Activated CD8-positive, alpha-beta memory T cell treated with anti-CD3 and anti-CD28 coated beads for 1 hour (primary cell): ENCODE data around the gene TGM2.
"Not testable (repeated sequence)": the region's sequence is repeated elsewhere in the genome, so short reads cannot be mapped to it uniquely, and the experiment has no call there.

Source experiments
- DNase-seq, 2 donors: peaks; one replicate each; pipeline ENCODE4 v3.0.0-alpha.2; 2020; ENCODE audit warnings: low read depth in 1 of 2; ENCODE audit errors: extremely low read depth in 1 of 2

TGM2 gene

DNA sequence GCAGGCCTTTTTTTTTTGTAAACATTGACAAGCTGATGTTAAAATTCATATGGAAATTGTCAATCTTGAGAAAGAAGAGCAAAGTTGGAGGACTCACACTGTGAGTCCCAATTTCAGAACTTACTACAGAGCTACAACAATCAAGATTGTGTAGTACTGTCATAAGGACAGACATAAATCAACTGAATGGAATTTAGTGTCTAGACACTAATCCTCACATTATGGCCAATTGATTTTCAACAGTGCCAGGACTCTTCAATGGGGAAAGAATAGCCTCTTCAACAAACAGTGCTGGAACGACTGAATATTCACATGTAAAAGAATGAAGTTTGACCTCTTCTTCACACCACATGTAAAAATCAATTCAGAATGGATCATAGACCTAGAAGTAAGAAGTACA, 60.8 kb downstream of the TGM2 start:
- DNase-seq = no peak

DNA sequence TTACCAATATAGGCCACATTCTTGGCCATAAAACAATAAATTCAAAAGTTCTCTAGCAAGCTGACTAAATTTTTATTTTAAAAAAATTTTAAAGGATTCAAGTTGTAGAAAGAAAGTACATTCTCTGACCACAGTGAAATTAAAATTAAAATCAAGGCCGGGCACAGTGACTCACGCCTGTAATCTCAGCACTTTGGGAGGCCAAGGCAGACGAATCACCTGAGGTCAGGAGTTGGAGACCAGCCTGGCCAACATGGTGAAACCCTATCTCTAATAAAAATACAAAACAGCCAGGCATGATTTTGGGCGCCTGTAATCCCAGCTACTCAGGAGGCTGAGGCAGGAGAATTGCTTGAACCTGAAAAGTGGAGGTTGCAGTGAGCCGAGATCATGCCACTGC, 62.9 kb downstream of the TGM2 start:
- not testable (repeated sequence) for DNase-seq

DNA sequence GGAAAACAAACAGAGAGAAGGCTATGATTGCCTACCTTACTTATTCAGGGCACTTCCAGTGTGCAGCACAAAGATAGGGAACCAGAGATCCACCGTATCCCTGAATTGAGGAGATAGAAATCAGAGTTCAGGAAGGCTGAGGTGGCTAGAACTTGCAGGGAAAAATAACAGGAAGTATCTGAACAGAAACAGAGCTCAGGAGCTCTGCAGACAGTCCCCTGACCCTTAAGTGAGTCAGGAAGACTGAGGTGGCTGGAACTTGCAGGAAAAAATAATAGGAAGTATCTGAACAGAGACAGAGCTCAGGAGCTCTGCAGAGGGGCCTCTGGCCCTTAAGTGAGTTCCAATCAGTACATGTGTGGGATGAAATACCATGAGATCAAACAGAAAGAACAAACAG, 66.1 kb downstream of the TGM2 start:
- no peak for DNase-seq

DNA sequence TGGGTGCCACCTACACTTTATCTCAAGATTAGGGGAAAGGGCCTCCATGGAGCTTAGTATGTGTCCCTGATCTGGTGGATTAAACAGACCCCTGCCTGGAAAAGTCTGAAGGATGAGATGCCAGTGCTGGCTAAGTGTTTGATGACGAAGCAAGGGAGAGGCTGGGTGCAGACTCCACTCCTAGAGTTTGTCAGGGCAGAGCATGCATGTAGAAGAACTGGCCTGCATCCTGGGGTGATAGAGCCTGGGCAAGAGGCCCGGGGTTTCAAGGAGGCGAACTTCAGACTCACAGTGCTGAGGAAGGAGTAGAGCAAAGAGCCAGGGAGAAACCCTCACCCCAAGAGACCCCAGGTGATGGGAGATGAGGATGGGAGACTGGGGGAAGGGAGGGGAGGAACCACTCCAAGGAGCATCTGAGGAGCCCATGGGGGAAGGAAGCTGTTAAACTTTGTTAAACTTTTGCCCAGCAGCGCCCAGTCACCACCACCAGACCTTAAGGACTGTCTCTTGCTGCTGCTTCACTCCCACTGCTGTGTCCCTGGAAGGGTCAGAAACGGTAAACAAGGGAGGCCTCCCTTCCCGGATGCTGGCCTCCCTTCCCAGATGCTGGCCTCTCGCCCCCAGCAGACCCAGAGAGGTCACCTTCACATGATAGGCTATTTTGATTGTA, 69.9 kb downstream of the TGM2 start:
- no peak for DNase-seq

DNA sequence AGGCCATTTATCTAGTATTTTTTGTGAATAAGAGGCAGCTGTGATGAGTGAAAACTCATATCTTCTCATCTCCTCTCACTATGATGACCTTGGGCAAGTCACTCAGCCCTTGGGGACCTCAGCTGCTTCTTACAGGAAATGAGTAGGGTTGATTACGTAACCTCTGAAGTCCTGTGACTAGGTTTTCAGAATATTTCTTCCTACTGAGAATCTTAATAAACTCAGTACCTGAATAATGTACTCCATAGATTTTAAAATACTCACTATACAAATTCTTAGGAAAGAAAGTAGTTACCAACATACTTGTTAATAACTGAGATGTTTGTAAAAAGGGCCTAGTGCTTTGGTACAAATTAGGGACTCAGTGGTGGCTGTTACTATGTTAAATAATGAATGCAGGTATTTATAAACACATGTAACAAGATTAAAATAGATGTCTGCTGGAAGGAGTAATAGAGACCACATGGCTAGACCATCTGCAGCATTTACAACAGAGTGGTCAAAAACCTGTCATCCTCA, 70.6 kb downstream of the TGM2 start:
- no peak for DNase-seq

DNA sequence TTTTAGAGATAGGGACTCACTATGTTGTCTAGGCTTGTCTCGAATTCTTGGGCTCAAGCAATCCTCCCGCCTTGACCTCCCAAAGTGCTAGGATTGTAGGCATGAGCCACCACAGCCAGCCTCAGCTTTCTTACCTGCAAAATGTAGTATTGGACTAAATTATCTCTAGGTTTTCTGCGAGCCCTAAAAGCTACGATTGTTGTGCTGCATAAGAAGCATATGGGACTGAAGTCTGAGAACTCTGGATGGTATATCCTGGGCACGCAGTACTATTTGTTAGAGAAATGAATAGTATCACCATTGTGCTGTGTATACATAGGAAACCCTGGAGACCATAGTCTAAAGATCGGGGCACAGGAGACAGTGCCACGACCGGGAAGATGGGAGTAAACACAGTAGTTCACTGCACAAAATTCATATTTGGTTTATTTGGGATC, 71.4 kb downstream of the TGM2 start:
- DNase-seq = no peak

DNA sequence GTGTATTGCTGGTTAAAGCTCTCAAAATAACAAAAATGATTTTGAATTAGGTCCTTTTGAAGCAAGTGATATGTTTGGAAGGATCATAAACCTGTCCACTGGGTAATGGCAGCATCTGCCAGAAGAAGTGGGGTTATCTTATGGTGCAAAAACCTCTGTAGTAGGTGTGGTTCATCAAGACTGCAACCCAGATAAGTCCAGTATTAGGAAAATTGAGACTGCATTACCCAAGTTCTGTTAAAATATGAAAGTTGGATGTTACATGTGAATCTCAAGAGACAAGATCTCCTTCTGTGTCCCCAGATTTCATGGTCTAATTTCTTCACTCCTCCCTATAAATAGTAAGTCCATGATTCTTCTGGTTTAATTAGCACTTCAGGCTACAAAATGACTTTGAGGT, 72.2 kb downstream of the TGM2 start:
- DNase-seq = no peak

DNA sequence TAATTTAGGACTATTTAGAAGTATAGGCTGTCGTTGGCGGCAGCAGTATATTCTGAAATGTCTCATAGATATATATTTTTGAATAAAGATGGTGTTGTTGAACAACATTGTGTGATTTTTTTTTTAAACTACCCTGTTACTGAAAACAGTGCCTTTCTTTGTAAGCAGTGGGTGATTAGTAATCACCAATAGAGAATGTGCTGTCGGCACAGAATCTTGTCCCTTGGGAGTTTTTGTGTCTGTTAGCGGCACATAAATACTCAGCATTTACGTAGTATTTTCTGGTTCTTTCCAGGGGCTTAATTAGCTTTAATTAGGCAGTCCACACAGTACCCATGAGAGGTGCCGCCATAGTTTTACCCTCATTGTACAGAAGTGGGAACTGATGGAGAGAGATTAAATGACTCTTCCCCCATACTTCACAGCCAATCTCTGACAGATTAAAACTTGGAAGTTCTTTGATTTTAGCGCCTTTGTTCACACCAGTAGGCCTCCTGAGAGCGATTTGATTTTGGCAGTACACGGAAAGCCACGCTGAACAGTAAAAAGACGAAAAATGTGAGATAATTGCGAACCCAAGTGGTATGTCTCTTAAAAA, 72.7 kb downstream of the TGM2 start:
- no peak for DNase-seq

DNA sequence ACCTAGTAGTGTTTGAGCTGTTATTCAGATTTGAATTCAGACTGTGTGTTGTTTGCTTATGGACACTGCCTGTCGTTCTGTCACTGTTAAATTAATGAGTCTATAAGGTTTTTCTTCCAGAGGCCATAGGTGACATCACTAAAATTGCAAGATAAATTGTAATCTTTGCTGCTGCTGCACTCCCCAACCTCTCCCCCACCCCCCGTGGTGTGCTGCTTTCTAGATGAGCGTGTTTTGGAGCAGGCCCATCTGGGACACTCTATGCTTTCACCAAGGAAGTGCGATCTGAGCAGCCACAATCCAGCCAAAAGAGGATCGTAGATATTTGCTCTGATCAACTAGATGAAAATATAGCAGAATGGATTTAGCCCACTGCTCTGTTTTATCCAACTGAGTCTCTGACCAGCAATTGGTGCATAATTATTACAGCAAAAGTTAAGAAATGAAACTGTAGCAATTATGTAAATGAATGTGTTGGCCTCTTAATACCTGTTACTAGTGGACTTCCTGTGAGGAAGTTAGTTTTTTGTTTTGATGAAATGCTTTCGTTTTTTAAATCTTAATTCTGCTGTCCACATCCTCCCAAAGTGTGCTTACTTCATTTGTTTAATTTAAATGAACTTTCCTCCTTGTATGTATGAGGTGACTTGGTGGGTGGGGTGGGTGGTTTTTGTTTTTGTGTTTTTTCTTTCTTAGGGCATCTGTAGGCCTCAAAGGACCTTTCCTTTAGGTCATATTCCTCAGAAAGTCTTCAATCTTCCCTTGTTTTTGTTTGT, 73.4 kb downstream of the TGM2 start:
- no peak for DNase-seq

DNA sequence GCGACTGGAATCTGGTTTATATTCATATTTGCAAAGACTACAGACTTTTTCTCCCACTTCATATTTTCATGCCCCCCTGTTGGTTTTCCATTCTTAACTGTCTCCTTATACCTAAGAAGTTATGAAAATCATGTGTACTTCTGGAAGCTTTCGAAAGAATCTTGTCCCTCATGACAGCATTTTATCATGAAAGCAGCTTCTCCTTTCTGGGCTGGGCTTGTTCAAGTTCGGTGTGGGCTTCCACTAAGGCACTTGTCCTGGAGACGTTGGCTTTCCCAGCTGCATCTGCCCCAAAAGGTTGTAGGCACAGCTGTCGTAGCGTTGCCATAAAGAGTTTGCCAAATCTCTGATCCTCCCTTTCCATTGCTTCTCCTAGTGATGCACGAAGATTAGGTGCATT, 75.0 kb downstream of the TGM2 start:
- DNase-seq = no peak

DNA sequence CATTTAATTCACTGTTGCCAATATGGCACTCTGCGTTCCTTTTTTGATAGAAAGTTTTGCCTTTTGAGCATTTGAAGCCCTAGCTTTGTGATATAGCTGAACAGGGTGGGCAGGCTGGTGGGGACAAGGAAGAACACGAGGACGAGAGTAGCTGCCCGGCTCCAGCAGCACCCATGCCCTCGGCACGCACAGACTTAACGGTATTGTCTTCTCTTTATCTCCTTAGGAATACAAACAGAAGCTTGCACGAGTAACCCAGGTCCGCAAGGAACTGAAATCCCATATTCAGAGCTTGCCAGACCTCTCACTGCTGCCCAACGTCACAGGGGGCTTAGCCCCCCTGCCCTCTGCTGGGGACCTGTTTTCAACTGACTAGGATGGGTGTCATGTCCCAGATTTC, 75.6 kb downstream of the TGM2 start:
- no peak for DNase-seq

DNA sequence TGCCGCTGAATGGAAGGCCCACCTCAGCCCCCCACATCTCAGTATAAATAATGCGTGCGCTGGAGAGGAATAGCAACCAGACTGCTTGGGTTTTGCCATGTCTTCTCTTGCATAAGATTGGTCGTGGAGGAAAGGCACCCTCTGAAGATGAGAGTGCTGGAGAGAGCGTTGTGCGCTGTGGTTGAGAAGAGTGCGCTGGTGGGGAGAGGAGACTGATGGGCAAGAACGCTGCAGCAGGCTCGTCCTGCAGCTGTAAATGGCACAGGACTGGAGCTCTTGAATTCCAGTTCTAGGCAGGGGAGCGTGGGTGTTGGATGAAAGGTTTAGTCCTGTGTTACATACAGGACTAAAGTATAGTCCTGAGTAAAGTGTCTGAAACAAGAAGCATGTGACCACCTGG, 80.0 kb downstream of the TGM2 start:
- DNase-seq = no peak

DNA sequence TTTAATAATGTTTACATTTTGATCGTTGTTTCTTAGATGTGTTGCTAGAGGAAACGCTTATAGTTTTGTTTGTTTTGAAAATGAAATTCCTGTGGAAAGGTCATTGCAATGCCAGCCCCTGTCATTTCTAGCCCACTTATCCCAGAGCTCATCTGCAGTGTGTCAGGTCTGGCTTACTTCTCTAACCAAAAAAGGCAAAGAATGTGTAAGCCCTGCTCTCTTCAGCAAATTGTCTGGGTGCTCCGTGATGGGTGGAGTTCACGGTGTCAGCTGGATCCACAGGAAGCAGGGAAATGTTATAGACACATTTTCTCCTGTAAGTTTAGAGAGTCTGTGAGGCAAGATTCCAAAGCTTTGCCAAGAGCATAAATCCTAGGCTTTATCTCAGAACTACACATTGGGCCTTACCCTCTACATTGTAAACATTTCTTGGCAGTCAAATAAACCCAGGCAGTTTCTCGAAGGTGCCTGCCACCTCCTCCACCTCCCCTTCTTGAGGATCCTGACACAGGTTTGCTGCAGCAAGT, 80.6 kb downstream of the TGM2 start:
- DNase-seq = no peak

DNA sequence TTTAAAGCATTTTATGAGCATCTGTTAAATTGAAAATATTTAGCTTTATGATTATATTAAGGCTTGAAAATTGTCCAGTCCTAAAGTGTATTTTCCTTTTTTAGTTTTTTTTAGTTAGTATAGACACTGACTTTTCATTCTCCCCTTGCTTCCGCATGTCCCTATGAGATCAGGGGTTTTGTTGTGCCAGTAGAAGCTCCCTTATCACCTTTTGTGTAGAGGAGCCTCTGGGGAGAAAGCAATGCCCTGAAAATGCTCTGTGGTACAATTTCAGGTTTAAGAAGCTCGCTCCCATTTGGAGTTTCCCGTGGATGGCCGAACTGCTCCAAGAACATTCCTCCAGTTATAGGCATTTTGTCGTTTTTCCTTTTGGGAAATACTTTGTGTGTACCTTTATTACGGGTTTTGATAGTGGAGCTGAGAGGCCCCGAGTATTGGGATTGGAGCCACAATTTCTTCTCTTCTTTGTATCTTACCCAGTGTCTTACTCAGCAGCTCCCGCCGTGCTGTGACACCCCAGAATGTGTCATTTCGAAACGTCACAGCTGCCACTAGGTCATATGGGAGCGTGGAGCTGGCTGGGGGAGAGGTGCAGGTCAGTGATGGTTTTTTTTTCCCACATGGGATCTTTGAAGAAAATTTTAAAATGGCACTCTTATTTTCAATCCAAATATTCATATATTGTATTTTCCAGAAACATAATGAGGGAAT, 81.6 kb downstream of the TGM2 start:
- no peak for DNase-seq

DNA sequence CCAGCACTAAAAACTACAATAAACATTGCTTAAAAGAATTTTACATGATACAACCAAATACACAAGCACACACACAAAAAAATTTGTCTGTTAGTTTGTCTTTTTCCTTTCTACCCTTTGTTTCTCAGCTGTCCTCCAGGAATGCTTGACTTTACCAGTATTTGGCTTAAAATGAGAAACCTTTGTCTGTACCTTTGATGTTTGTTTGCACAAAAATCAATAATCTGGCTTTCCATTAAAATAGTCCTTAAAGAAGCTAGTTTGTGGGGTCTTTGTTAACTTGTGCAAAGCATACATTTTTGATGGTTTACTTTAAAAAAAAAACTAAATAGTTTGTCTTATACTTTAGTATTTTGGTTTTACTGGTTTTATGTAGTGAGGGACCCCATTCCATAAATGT, 82.2 kb downstream of the TGM2 start:
- no peak for DNase-seq

DNA sequence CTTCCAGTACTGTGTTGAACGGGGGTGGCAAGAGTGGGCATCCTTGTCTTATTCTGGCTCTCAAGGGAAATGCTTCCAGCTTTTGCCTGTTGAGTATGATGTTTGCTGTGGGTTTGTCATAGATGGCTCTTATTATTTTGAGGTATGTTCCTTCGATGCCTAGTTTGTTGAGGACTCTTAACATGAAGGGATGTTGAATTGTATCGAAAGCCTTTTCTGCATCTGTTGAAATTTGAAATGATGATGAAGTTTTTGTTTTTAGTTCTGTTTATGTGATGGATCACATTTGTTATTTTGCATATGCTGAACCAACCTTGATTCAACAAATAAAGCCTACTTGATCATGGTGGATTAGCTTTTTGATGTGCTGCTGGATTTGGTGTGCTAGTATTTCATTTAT, 83.5 kb downstream of the TGM2 start:
- DNase-seq = no peak

DNA sequence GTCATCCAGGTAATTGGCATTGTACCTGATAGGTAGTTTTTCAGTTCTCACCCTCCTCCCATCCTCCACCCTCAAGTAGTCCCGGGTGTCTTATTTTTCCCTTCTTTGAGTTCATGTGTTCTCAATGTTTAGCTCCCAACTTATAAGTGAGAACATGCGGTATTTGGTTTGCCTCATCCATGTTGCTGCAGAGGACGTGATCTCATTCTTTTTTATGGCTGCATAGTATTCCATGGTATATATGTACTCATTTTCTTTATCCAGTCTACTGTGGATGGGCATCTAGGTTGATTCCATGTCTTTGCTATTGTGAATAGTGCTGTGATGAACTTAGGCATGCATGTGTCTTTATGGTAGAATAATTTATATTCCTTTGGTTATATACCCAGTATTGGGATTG, 85.7 kb downstream of the TGM2 start:
- no peak for DNase-seq

DNA sequence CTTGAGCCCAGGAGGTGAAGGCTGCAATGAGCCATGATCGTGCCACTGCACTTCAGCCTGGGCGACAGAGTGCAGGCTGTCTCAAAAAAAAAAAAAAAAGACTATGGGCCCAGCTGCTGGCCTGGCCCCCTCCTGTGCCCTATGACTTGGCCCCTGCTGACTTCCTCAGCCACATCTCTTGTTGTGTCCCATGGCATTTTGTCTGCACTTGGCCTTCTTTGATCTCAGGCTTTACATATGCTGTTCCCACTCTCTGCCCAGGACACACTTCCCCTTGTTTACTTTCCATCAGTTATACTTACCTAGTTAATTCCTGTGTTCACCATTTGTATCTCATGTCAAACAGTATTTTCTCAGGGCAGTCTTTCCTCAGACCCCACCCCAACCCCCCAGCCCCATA, 87.0 kb downstream of the TGM2 start:
- no peak for DNase-seq
